SU-DHL-6 (cell line): ENCODE data around the gene THOC6.

Experiments used
- H2AFZ ChIP-seq: fragments of 200-600 bp; sonication (generic); 2 replicates; pipeline ENCODE4 v1.6.1; 2014; ENCODE audit warnings: low read depth, mild to moderate bottlenecking, moderate library complexity, mixed read lengths, antibody characterized with exemption, low read length; ENCODE audit not compliant: severe bottlenecking
- H3F3A ChIP-seq: fragments of 200-600 bp; shearing (Covaris generic); 2 replicates; pipeline ENCODE4 v1.6.0; 2016; ENCODE audit warnings: antibody characterized with exemption, mild to moderate bottlenecking; ENCODE audit not compliant: insufficient read depth
- H3K27ac ChIP-seq: fragments of 200-600 bp; sonication (generic); 2 replicates; pipeline ENCODE4 v1.5.1; 2016; ENCODE audit warnings: low read depth, mild to moderate bottlenecking, low read length, moderate library complexity, mixed read lengths
- H3K27me3 ChIP-seq: fragments of 200-600 bp; sonication (generic), shearing (Covaris generic); 2 replicates; pipeline ENCODE4 v1.6.0; 2014; ENCODE audit warnings: mild to moderate bottlenecking, low read length
- H3K36me3 ChIP-seq: fragments of 200-600 bp; sonication (generic); 2 replicates; pipeline ENCODE4 v1.6.1; 2014; ENCODE audit warnings: mild to moderate bottlenecking, low read length, mixed read lengths
- H3K4me2 ChIP-seq: fragments of 300-600, 200-600 bp; shearing (Covaris generic), sonication (generic); 2 replicates; pipeline ENCODE4 v1.6.0; 2014; ENCODE audit warnings: low read length, low read depth, mild to moderate bottlenecking; ENCODE audit not compliant: poor library complexity, severe bottlenecking
- H3K4me3 ChIP-seq: fragments of 200-600 bp; sonication (generic); 2 replicates; pipeline ENCODE4 v1.5.1; 2014; ENCODE audit warnings: antibody characterized with exemption, low read length, mild to moderate bottlenecking, mixed read lengths; ENCODE audit not compliant: insufficient read depth, poor library complexity, severe bottlenecking
- H3K79me2 ChIP-seq: fragments of 200-600 bp; sonication (generic); 2 replicates; pipeline ENCODE4 v1.6.1; 2014; ENCODE audit warnings: mild to moderate bottlenecking, low read length, moderate library complexity; ENCODE audit not compliant: insufficient read depth
- H3K9ac ChIP-seq: fragments of 200-600 bp; sonication (generic); 2 replicates; pipeline ENCODE4 v1.7.0; 2014; ENCODE audit warnings: mild to moderate bottlenecking, low read length
- H3K9me2 ChIP-seq: fragments of 200-600 bp; sonication (generic); replicated peaks from 2 replicates; pipeline ENCODE4 v1.6.1; 2014; ENCODE audit warnings: low read length; ENCODE audit not compliant: insufficient read depth
- H3K9me3 ChIP-seq: fragments of 200-600 bp; sonication (generic); 2 replicates; pipeline ENCODE4 v1.6.1; 2014; ENCODE audit warnings: low read length, mixed read lengths; ENCODE audit not compliant: insufficient read depth
- H4K20me1 ChIP-seq: fragments of 200-600 bp; sonication (generic); 2 replicates; pipeline ENCODE4 v1.6.1; 2014; ENCODE audit warnings: low read depth, mild to moderate bottlenecking, antibody characterized with exemption, low read length, moderate library complexity, mixed read lengths
- EZH2phosphoT487 ChIP-seq: fragments of 200-600 bp; sonication (generic), shearing (Covaris generic); conservative IDR thresholded peaks from 2 replicates; pipeline ENCODE4 v1.6.1; 2018; ENCODE audit warnings: mild to moderate bottlenecking, antibody characterized with exemption, low read length, moderate library complexity, mixed read lengths
- TF ChIP-seq, protein P1 (sequence below): fragments of 200-600 bp; sonication (generic); IDR thresholded peaks from one replicate; pipeline ENCODE4 v1.5.1; 2017; ENCODE audit warnings: antibody characterized with exemption, mild to moderate bottlenecking, low read length, moderate library complexity; ENCODE audit not compliant: insufficient read depth, poor library complexity, severe bottlenecking

The THOC6 gene

DNA sequence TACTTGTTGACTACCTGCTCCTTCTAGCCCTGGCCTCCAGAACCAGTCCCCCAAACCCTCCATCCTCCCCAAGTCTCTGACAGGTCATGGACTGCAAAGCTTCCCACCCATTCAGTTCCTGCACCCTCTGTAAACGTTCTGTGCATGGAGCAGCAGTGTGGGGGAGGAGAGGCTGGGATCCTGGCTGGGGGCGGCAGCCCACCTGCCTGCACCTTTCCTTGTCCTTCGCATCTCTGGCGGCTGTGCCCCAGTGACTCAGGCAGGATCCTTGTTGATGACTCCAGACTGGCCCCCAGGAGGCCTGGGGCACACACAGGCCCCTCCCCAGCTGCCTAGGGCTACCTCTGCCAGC lies 42.0 kb upstream of the THOC6 start:
- no peaks in the 10 kb centered on the region for H3K9me3 ChIP-seq
- H3K36me3 ChIP-seq, result no peaks in the 10 kb centered on the region
- H3K27ac ChIP-seq, result peak overlapping the region; percentile 84; the same call in 1 of the 2 replicates
- peaks cover 23% of the 10 kb centered on the region for H3K79me2 ChIP-seq
- H2AFZ ChIP-seq, result no peak overlapping the region
- H3K9me2 ChIP-seq, result no peaks in the 10 kb centered on the region
- no peak overlapping the region for H3K4me3 ChIP-seq
- TF ChIP-seq EZH2phosphoT487, result no peak
- TF ChIP-seq, protein P1, sequence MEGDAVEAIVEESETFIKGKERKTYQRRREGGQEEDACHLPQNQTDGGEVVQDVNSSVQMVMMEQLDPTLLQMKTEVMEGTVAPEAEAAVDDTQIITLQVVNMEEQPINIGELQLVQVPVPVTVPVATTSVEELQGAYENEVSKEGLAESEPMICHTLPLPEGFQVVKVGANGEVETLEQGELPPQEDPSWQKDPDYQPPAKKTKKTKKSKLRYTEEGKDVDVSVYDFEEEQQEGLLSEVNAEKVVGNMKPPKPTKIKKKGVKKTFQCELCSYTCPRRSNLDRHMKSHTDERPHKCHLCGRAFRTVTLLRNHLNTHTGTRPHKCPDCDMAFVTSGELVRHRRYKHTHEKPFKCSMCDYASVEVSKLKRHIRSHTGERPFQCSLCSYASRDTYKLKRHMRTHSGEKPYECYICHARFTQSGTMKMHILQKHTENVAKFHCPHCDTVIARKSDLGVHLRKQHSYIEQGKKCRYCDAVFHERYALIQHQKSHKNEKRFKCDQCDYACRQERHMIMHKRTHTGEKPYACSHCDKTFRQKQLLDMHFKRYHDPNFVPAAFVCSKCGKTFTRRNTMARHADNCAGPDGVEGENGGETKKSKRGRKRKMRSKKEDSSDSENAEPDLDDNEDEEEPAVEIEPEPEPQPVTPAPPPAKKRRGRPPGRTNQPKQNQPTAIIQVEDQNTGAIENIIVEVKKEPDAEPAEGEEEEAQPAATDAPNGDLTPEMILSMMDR, result no peak
- H3F3A ChIP-seq, result peaks cover 18% of the 10 kb centered on the region
- no peaks in the 10 kb centered on the region for H4K20me1 ChIP-seq
- no peaks in the 10 kb centered on the region for H3K27me3 ChIP-seq
- no peak overlapping the region for H3K4me2 ChIP-seq
- no peak overlapping the region for H3K9ac ChIP-seq

DNA sequence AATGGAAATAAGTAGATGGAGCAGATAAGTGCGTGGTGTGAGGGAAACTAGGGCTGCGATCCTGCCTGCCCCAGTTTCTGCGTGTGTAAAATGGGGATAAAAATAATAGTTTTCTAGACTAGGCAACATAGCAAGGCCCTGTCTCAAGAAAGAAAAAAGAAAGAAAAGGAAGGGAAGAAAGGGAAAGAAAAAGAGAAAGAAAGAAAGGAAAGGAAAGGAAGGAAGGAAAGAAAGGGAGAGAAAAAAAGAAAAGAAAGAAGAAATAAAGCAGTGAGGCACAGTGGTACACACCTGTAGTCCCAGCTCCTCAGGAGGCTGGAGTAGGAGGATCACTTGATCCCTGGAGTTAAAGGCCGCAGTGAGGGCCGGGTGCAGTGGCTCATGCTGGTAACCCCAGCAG lies 41.4 kb upstream of the THOC6 start:
- Histone ChIP-seq H3F3A (peaks cover 18% of the 10 kb centered on the region), H3K27me3 (no peaks in the 10 kb centered on the region), H3K9me2 (no peaks in the 10 kb centered on the region), H3K4me2 (peak overlapping the region; percentile 15), H3K79me2 (peaks cover 20% of the 10 kb centered on the region), H3K9ac (peak overlapping the region; percentile 19; the same call in 1 of the 2 replicates), H3K27ac (peak overlapping the region; percentile 84), H3K4me3 (no peak overlapping the region), H2AFZ (no peak overlapping the region), H4K20me1 (no peaks in the 10 kb centered on the region), H3K9me3 (no peaks in the 10 kb centered on the region), H3K36me3 (no peaks in the 10 kb centered on the region)
- TF ChIP-seq, protein P1, result no peak

DNA sequence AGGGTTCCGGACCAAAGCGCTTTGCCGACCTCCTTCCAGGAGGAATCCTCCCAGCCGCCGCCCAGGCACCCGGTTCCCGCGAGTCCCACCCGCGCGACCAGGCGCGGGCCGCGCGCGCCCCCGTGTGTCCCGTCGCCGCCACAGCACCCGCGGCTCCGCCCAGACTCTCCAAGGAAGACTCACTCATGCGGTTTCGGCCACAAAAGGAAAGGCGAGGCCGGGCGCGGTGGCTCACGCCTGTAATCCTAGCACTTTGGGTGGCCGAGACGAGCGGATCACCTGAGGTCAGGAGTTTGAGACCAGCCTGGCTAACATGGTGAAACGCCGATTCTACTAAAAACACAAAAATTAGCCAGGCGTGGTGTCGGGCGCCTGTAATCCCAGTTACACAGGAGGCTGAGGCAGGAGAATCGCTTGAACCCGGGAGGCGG lies 40.1 kb upstream of the THOC6 start:
- Histone ChIP-seq H2AFZ (peak overlapping the region; percentile 34), H3K4me2 (peak overlapping the region; percentile 67)

More for the DNA sequence above, 40.1 kb upstream of the THOC6 start:
- TF ChIP-seq EZH2phosphoT487, result no peak
- TF ChIP-seq, protein P1, result peak; percentile 70
- Histone ChIP-seq H3K9me2 (no peaks in the 10 kb centered on the region), H3K4me3 (peak overlapping the region; percentile 37), H4K20me1 (no peaks in the 10 kb centered on the region), H3K79me2 (peaks cover 13% of the 10 kb centered on the region), H3F3A (peaks cover 18% of the 10 kb centered on the region), H3K36me3 (no peaks in the 10 kb centered on the region), H3K9ac (peak overlapping the region; percentile 41), H3K27me3 (no peaks in the 10 kb centered on the region), H3K9me3 (no peaks in the 10 kb centered on the region), H3K27ac (peak overlapping the region; percentile 84)
